Fibroblast of lung (primary cell): ENCODE measurements around the gene ABHD17C.

Experiments
- EZH2 ChIP-seq: IDR thresholded peaks from 2 replicates; pipeline ENCODE4 v1.5.1; 2012; ENCODE audit warnings: low read length, control low read depth, mild to moderate bottlenecking; ENCODE audit errors: missing control alignments
- TF ChIP-seq, protein P1 (sequence below), 2 donors: IDR thresholded peaks in 1 of 2; conservative IDR thresholded peaks in 1 of 2; 1 replicate in 1 of 2; 2 replicates in 1 of 2; pipeline ENCODE4 v1.5.1; 2011 to 2012; ENCODE audit warnings: low read length in 2 of 2, control low read depth in 1 of 2, inconsistent platforms in 1 of 2, low read depth in 1 of 2, mild to moderate bottlenecking in 1 of 2

DNA sequence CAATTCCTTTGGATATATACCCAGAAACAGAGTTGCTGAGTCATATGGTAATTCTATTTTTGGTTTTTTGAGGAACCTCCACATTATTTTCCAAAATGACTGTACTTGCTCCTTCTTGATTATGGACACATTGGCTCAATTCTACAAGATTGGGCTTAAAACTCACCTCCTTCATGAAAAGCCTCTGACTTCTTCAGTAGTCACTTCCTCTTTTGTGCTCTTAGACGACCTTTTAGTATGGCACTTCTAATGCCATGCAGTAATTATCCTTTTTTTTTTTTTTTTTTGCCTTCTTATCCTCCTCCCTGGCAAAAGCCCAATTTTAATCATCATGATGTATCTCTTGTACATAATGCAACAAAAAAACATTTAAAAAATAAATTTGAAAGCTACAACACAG is 33.0 kb upstream of the ABHD17C start:
- TF ChIP-seq, protein P1, sequence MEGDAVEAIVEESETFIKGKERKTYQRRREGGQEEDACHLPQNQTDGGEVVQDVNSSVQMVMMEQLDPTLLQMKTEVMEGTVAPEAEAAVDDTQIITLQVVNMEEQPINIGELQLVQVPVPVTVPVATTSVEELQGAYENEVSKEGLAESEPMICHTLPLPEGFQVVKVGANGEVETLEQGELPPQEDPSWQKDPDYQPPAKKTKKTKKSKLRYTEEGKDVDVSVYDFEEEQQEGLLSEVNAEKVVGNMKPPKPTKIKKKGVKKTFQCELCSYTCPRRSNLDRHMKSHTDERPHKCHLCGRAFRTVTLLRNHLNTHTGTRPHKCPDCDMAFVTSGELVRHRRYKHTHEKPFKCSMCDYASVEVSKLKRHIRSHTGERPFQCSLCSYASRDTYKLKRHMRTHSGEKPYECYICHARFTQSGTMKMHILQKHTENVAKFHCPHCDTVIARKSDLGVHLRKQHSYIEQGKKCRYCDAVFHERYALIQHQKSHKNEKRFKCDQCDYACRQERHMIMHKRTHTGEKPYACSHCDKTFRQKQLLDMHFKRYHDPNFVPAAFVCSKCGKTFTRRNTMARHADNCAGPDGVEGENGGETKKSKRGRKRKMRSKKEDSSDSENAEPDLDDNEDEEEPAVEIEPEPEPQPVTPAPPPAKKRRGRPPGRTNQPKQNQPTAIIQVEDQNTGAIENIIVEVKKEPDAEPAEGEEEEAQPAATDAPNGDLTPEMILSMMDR (conservative IDR thresholded peaks at IDR 0.05 in 1 of 2, IDR thresholded peaks at IDR 0.05 in 1 of 2; ENCODE audit: low read depth in 1 of 2, low read length in 2 of 2) = no peak
- TF ChIP-seq EZH2 = no peak
